SK-N-SH (cell line): ENCODE measurements around the gene PDE8A. TPM values are rescaled to one million over a fixed set of nuclear protein-coding genes. Genes with fewer than 3 reads are reported as not detected.

Source experiments
- CTCF ChIA-PET: fragments of 300-600, 350-600 bp; formaldehyde crosslinking; extraction: SDS; loops from one replicate; lab custom pipeline; 2021; lab: Yijun Ruan, JAX
- POLR2A ChIA-PET: fragments of 350-600 bp; sonication (Branson Sonifier 250); formaldehyde crosslinking; extraction: SDS; loops from one replicate; lab custom pipeline; 2020; ENCODE audit warnings: antibody characterized with exemption, inconsistent platforms; lab: Yijun Ruan, JAX
- DNase-seq: peaks from one replicate; pipeline ENCODE4 v3.0.0; 2012
- H2AFZ ChIP-seq: fragments of 200-600 bp; sonication (generic); 2 replicates; pipeline ENCODE4 v1.8.1; 2016; ENCODE audit warnings: antibody characterized with exemption, mild to moderate bottlenecking, low read depth
- H3F3A ChIP-seq: fragments of 200-600 bp; sonication (generic); replicated peaks from 2 replicates; pipeline ENCODE3; 2016; ENCODE audit warnings: antibody characterized with exemption, mild to moderate bottlenecking; ENCODE audit not compliant: insufficient read depth
- H3K27ac ChIP-seq, 2 experiments: fragments of 200-500 bp in 1 of 2; fragments of 200-600 bp in 1 of 2; sonication (Bioruptor generic) in 1 of 2; sonication (generic), shearing (Covaris generic) in 1 of 2; 2 replicates each; pipeline versions ENCODE4 v1.5.1 to v1.6.1; 2014 to 2016; ENCODE audit warnings: low read depth in 2 of 2, inconsistent platforms in 1 of 2, low read length in 1 of 2, mild to moderate bottlenecking in 1 of 2, mixed read lengths in 1 of 2
- H3K27me3 ChIP-seq: fragments of 200-600 bp; sonication (generic), shearing (Covaris generic); 2 replicates; pipeline ENCODE4 v1.6.1; 2016; ENCODE audit warnings: mixed run types; ENCODE audit not compliant: insufficient read depth
- H3K36me3 ChIP-seq, 2 experiments: fragments of 200-500 bp in 1 of 2; fragments of 200-600 bp in 1 of 2; sonication (Bioruptor generic) in 1 of 2; sonication (generic) in 1 of 2; replicated peaks in 1 of 2; 2 replicates each; pipeline versions ENCODE3 to v1.5.1; 2014 to 2016; ENCODE audit warnings: low read length in 1 of 2, mild to moderate bottlenecking in 1 of 2; ENCODE audit not compliant: insufficient read depth in 2 of 2, control insufficient read depth in 1 of 2
- H3K4me1 ChIP-seq, 2 experiments: fragments of 200-500 bp in 1 of 2; fragments of 200-600 bp in 1 of 2; sonication (Bioruptor generic) in 1 of 2; sonication (generic), shearing (Covaris generic) in 1 of 2; 2 replicates each; pipeline versions ENCODE4 v1.5.1 to v1.6.1; 2014 to 2016; ENCODE audit warnings: low read depth in 1 of 2, low read length in 1 of 2, mixed run types in 1 of 2; ENCODE audit not compliant: insufficient read depth in 2 of 2, control insufficient read depth in 1 of 2
- H3K4me2 ChIP-seq: fragments of 200-600 bp; sonication (generic), shearing (Covaris generic); 2 replicates; pipeline ENCODE4 v1.6.1; 2017; ENCODE audit warnings: mixed run types
- H3K4me3 ChIP-seq, 2 experiments: fragments of 200-500 bp in 1 of 2; fragments of 200-600 bp in 1 of 2; sonication (Bioruptor generic) in 1 of 2; sonication (generic), shearing (Covaris generic) in 1 of 2; 2 replicates each; pipeline versions ENCODE4 v1.5.1 to v1.8.1; 2014 to 2016; ENCODE audit warnings: low read depth in 2 of 2, inconsistent platforms in 1 of 2, low read length in 1 of 2, mild to moderate bottlenecking in 1 of 2, mixed read lengths in 1 of 2, moderate library complexity in 1 of 2
- H3K79me2 ChIP-seq: fragments of 200-600 bp; sonication (generic); 2 replicates; pipeline ENCODE4 v1.8.1; 2017; ENCODE audit warnings: mild to moderate bottlenecking; ENCODE audit not compliant: insufficient read depth
- H3K9ac ChIP-seq: fragments of 200-600 bp; sonication (generic); 2 replicates; pipeline ENCODE4 v1.6.1; 2017; ENCODE audit warnings: mixed run types
- H3K9me2 ChIP-seq: fragments of 200-600 bp; sonication (generic); 2 replicates; pipeline ENCODE4 v1.6.1; 2017; ENCODE audit warnings: mixed run types
- H3K9me3 ChIP-seq: fragments of 200-600 bp; sonication (generic); 2 replicates; pipeline ENCODE4 v1.6.1; 2017; ENCODE audit warnings: mixed run types, mild to moderate bottlenecking, moderate library complexity
- H4K20me1 ChIP-seq: fragments of 200-600 bp; sonication (generic); 2 replicates; pipeline ENCODE4 v1.6.1; 2017; ENCODE audit warnings: mild to moderate bottlenecking, mixed run types; ENCODE audit not compliant: insufficient read depth
- CHD2 ChIP-seq: fragments of 150-350 bp; IDR thresholded peaks from 2 replicates; pipeline ENCODE4 v1.6.1; 2018; ENCODE audit warnings: low read length; ENCODE audit not compliant: partially characterized antibody
- ELF1 ChIP-seq: IDR thresholded peaks from 2 replicates; pipeline ENCODE4 v1.4.0; 2012
- EZH2phosphoT487 ChIP-seq: fragments of 200-600 bp; sonication (generic); IDR thresholded peaks from 2 replicates; pipeline ENCODE4 v1.6.1; 2017; ENCODE audit warnings: low read depth, mixed run types, mild to moderate bottlenecking, antibody characterized with exemption, moderate library complexity, borderline replicate concordance
- FOXJ3 ChIP-seq: sonication (generic); formaldehyde crosslinking; IDR thresholded peaks from 2 replicates; pipeline ENCODE4 v1.5.1; 2020; ENCODE audit warnings: mild to moderate bottlenecking, missing genetic modification reagents
- JUND ChIP-seq: IDR thresholded peaks from 2 replicates; pipeline ENCODE4 v1.4.0; 2012
- NRF1 ChIP-seq: IDR thresholded peaks from 2 replicates; pipeline ENCODE4 v1.6.1; 2012; ENCODE audit warnings: low read depth, mild to moderate bottlenecking, low read length
- RAD21 ChIP-seq: IDR thresholded peaks from 2 replicates; pipeline ENCODE4 v1.6.1; 2012; ENCODE audit warnings: mild to moderate bottlenecking, low read length
- SIN3A ChIP-seq: IDR thresholded peaks from 2 replicates; pipeline ENCODE4 v1.6.1; 2012; ENCODE audit warnings: low read depth, mild to moderate bottlenecking, low read length, moderate library complexity, borderline replicate concordance
- SMC3 ChIP-seq: IDR thresholded peaks from 2 replicates; pipeline ENCODE4 v1.6.1; 2012; ENCODE audit warnings: low read depth, low read length, improper control_type of control experiment
- TCF12 ChIP-seq: IDR thresholded peaks from 2 replicates; pipeline ENCODE4 v1.4.0; 2012
- TEAD4 ChIP-seq: IDR thresholded peaks from 2 replicates; pipeline ENCODE4 v1.4.0; 2012; ENCODE audit warnings: mild to moderate bottlenecking, borderline replicate concordance; ENCODE audit not compliant: insufficient read depth
- YY1 ChIP-seq: IDR thresholded peaks from 2 replicates; pipeline ENCODE4 v1.4.0; 2012; ENCODE audit warnings: low read depth, mild to moderate bottlenecking
- WGBS: methylation state at CpG from one replicate; pipeline ENCODE4 v1.1.6; 2017; ENCODE audit warnings: low lambda C conversion rate; 5-methylcytosine and 5-hydroxymethylcytosine counted together
- polyA plus RNA-seq, 3 experiments: library from polyadenylated mRNA; depleted of rRNA; stranded (reverse); fragments of >200 nt; gene quantifications; 2 replicates each; pipeline ENCODE4 v1.2.3, GENCODE V29; 2012
- TF ChIP-seq, protein P1 (sequence below): fragments of 150-350 bp; IDR thresholded peaks from 2 replicates; pipeline ENCODE4 v1.6.1; 2016; ENCODE audit warnings: mild to moderate bottlenecking, low read depth, low read length
- TF ChIP-seq, protein P2 (sequence below): IDR thresholded peaks from 2 replicates; pipeline ENCODE4 v1.6.1; 2012; ENCODE audit warnings: mild to moderate bottlenecking, low read depth, low read length, moderate library complexity
- TF ChIP-seq, protein P3 (sequence below): fragments of 150-350 bp; IDR thresholded peaks from 2 replicates; pipeline ENCODE4 v1.6.1; 2017; ENCODE audit warnings: antibody characterized with exemption, low read length, low read depth, borderline replicate concordance
- TF ChIP-seq, protein P4 (sequence below): IDR thresholded peaks from 2 replicates; pipeline ENCODE4; 2012
- TF ChIP-seq, protein P5 (sequence below): IDR thresholded peaks from 2 replicates; pipeline ENCODE4 v1.4.0; 2012; ENCODE audit warnings: low read depth
- TF ChIP-seq, protein P6 (sequence below): IDR thresholded peaks from 2 replicates; pipeline ENCODE4 v1.4.0; 2012; ENCODE audit warnings: low read depth, borderline replicate concordance

Gene PDE8A
- polyA plus RNA-seq, 1 of the 3 experiments (the other 2 are of a cell fraction), result 13.4 TPM

DNA sequence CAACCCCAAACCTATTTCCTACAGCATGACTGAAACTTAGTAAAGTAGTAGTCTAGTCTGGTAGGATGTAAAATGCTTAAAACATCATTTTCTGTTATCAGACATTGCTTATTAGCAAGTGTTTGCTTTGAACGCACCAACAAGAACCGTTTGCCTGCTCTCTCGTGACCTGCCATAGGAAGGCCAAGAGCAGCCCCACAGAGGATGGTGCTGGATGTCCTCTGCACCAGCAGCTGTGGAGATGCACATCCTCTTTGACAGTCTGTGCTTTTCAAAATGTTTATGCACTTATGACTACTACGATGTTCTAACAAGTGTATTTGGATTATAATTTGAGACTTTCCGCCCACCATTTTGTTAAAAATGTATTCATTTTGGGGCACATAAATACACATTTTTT, 59.6 kb downstream of the PDE8A start:
- Histone ChIP-seq H3K4me2 (no peak overlapping the region), H3K4me3 (no peak overlapping the region), H4K20me1 (no peaks in the 10 kb centered on the region), H3K27me3 (no peaks in the 10 kb centered on the region), H3K9ac (no peak overlapping the region), H3K27ac (no peak overlapping the region), H3K4me1 (peaks cover 9 to 15% of the 10 kb centered on the region in 2 experiments; a peak in 3 of 4 replicates), H3K9me2 (no peaks in the 10 kb centered on the region), H2AFZ (no peak overlapping the region), H3K9me3 (no peaks in the 10 kb centered on the region), H3F3A (peaks cover 3% of the 10 kb centered on the region), H3K36me3 (no peaks in the 10 kb centered on the region), H3K79me2 (peaks cover 84% of the 10 kb centered on the region)
- 88% methylated on average over 5 of the region's 5 CpGs for WGBS
- ChIA-PET POLR2A (no interaction called here), CTCF (interaction anchor here (2.2 kb wide), 1 partner anchor 86 kb away, joined by 12 read pairs; no protein-coding TSS in a partner anchor)
- TF ChIP-seq EZH2phosphoT487 (no peak), FOXJ3 (no peak), SIN3A (no peak), ELF1 (no peak), SMC3 (no peak), TEAD4 (no peak), NRF1 (no peak), RAD21 (no peak), YY1 (no peak), JUND (no peak), TCF12 (no peak), CHD2 (no peak)
- TF ChIP-seq, protein P1, sequence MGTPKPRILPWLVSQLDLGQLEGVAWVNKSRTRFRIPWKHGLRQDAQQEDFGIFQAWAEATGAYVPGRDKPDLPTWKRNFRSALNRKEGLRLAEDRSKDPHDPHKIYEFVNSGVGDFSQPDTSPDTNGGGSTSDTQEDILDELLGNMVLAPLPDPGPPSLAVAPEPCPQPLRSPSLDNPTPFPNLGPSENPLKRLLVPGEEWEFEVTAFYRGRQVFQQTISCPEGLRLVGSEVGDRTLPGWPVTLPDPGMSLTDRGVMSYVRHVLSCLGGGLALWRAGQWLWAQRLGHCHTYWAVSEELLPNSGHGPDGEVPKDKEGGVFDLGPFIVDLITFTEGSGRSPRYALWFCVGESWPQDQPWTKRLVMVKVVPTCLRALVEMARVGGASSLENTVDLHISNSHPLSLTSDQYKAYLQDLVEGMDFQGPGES, result no peak
- TF ChIP-seq, protein P2, sequence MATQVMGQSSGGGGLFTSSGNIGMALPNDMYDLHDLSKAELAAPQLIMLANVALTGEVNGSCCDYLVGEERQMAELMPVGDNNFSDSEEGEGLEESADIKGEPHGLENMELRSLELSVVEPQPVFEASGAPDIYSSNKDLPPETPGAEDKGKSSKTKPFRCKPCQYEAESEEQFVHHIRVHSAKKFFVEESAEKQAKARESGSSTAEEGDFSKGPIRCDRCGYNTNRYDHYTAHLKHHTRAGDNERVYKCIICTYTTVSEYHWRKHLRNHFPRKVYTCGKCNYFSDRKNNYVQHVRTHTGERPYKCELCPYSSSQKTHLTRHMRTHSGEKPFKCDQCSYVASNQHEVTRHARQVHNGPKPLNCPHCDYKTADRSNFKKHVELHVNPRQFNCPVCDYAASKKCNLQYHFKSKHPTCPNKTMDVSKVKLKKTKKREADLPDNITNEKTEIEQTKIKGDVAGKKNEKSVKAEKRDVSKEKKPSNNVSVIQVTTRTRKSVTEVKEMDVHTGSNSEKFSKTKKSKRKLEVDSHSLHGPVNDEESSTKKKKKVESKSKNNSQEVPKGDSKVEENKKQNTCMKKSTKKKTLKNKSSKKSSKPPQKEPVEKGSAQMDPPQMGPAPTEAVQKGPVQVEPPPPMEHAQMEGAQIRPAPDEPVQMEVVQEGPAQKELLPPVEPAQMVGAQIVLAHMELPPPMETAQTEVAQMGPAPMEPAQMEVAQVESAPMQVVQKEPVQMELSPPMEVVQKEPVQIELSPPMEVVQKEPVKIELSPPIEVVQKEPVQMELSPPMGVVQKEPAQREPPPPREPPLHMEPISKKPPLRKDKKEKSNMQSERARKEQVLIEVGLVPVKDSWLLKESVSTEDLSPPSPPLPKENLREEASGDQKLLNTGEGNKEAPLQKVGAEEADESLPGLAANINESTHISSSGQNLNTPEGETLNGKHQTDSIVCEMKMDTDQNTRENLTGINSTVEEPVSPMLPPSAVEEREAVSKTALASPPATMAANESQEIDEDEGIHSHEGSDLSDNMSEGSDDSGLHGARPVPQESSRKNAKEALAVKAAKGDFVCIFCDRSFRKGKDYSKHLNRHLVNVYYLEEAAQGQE, result no peak
- TF ChIP-seq, protein P3, sequence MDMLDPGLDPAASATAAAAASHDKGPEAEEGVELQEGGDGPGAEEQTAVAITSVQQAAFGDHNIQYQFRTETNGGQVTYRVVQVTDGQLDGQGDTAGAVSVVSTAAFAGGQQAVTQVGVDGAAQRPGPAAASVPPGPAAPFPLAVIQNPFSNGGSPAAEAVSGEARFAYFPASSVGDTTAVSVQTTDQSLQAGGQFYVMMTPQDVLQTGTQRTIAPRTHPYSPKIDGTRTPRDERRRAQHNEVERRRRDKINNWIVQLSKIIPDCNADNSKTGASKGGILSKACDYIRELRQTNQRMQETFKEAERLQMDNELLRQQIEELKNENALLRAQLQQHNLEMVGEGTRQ, result no peak
- TF ChIP-seq, protein P4, sequence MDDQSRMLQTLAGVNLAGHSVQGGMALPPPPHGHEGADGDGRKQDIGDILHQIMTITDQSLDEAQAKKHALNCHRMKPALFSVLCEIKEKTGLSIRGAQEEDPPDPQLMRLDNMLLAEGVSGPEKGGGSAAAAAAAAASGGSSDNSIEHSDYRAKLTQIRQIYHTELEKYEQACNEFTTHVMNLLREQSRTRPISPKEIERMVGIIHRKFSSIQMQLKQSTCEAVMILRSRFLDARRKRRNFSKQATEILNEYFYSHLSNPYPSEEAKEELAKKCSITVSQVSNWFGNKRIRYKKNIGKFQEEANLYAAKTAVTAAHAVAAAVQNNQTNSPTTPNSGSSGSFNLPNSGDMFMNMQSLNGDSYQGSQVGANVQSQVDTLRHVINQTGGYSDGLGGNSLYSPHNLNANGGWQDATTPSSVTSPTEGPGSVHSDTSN, result no peak
- TF ChIP-seq, protein P5, sequence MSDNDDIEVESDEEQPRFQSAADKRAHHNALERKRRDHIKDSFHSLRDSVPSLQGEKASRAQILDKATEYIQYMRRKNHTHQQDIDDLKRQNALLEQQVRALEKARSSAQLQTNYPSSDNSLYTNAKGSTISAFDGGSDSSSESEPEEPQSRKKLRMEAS, result no peak
- TF ChIP-seq, protein P6, sequence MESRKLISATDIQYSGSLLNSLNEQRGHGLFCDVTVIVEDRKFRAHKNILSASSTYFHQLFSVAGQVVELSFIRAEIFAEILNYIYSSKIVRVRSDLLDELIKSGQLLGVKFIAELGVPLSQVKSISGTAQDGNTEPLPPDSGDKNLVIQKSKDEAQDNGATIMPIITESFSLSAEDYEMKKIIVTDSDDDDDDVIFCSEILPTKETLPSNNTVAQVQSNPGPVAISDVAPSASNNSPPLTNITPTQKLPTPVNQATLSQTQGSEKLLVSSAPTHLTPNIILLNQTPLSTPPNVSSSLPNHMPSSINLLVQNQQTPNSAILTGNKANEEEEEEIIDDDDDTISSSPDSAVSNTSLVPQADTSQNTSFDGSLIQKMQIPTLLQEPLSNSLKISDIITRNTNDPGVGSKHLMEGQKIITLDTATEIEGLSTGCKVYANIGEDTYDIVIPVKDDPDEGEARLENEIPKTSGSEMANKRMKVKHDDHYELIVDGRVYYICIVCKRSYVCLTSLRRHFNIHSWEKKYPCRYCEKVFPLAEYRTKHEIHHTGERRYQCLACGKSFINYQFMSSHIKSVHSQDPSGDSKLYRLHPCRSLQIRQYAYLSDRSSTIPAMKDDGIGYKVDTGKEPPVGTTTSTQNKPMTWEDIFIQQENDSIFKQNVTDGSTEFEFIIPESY, result no peak
- DNase-seq, result no peak
